ENCODE measurements around the gene LRRC9.

DNA sequence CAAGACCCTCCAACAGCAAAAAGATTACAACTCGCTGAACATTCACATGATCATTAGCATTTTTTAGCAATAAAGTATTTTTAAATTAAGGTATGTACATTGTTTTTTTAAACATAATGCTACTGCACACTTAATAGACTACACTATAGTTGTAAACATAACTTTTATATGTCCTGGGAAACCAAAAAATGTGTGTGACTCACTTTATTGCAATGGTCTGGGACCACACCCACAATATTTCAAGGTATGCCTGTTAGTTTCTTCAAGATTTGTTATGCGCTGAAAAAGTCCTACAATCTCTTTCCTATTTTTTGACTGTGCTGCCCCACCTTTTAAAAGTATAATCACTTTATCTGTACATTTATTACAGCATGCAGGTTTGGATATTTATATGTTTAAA lies 141.4 kb downstream of the LRRC9 start:
- TF ChIP-seq POLR2AphosphoS5 (IDR thresholded peaks at IDR 0.05) (no peak), POLR2A (IDR thresholded peaks at IDR 0.05) (no peak), EP300 (IDR thresholded peaks at IDR 0.05) (no peak)
- TF ChIP-seq, protein P1, sequence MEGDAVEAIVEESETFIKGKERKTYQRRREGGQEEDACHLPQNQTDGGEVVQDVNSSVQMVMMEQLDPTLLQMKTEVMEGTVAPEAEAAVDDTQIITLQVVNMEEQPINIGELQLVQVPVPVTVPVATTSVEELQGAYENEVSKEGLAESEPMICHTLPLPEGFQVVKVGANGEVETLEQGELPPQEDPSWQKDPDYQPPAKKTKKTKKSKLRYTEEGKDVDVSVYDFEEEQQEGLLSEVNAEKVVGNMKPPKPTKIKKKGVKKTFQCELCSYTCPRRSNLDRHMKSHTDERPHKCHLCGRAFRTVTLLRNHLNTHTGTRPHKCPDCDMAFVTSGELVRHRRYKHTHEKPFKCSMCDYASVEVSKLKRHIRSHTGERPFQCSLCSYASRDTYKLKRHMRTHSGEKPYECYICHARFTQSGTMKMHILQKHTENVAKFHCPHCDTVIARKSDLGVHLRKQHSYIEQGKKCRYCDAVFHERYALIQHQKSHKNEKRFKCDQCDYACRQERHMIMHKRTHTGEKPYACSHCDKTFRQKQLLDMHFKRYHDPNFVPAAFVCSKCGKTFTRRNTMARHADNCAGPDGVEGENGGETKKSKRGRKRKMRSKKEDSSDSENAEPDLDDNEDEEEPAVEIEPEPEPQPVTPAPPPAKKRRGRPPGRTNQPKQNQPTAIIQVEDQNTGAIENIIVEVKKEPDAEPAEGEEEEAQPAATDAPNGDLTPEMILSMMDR (IDR thresholded peaks at IDR 0.05), result no peak
